Activated B cell treated with CpG ODN at 0.5 μM for 24 hours (primary cell): Measurements from ENCODE around the gene SSX4. TPM values are rescaled to one million over a fixed set of nuclear protein-coding genes. Genes with fewer than 3 reads are reported as not detected.
"Not testable (repeated sequence)": the region's sequence is repeated elsewhere in the genome, so short reads cannot be mapped to it uniquely, and the experiment has no call there.

Source experiments
- ATAC-seq: fragments of 200-7000 bp; cut with Tn5 transposase; one replicate; pipeline ENCODE4 v1.10.0; 2021; ENCODE audit warnings: low read depth, mild to moderate bottlenecking, moderate library complexity
- CTCF ChIA-PET: fragments of 350-600 bp; sonication (Branson Sonifier 250); formaldehyde crosslinking; loops from one replicate; lab custom pipeline; 2021; ENCODE audit warnings: antibody characterized with exemption; lab: Charles Lee
- POLR2A ChIA-PET: fragments of 350-600 bp; sonication (Branson Sonifier 250); formaldehyde crosslinking; loops from one replicate; lab custom pipeline; 2021; ENCODE audit warnings: antibody characterized with exemption; lab: Charles Lee
- DNase-seq: peaks from one replicate; pipeline ENCODE4 v3.0.0; 2022
- H3K27ac Mint-ChIP-seq: one replicate; pipeline ENCODE4 v1.8.0; 2020; ENCODE audit warnings: mixed read lengths
- H3K27me3 Mint-ChIP-seq: one replicate; pipeline ENCODE4 v1.8.0; 2021; ENCODE audit warnings: mixed read lengths
- H3K36me3 Mint-ChIP-seq: one replicate; pipeline ENCODE4 v1.8.0; 2021; ENCODE audit warnings: low read depth, mixed read lengths
- H3K4me1 Mint-ChIP-seq: one replicate; pipeline ENCODE4 v1.8.0; 2021; ENCODE audit warnings: mixed read lengths
- H3K4me3 Mint-ChIP-seq: one replicate; pipeline ENCODE4 v1.8.0; 2020; ENCODE audit warnings: mild to moderate bottlenecking, mixed read lengths
- H3K9me3 Mint-ChIP-seq: one replicate; pipeline ENCODE4 v1.8.0; 2020; ENCODE audit warnings: mixed read lengths
- intact Hi-C: fragments of 100-400 bp; cut with micrococcal nuclease; formaldehyde crosslinking; loops from one replicate; pipeline ENCODE4 v1.15.1; 2024
- total RNA-seq: library from RNA; stranded (reverse); gene quantifications from 2 replicates; pipeline ENCODE4 v1.2.3, GENCODE V29; 2022
- TF ChIP-seq, protein P1 (sequence below): fragments of 200-600 bp; IDR thresholded peaks from one replicate; pipeline ENCODE4 v1.8.0; 2022; ENCODE audit warnings: antibody characterized with exemption, mild to moderate bottlenecking

The SSX4 gene, protein sequence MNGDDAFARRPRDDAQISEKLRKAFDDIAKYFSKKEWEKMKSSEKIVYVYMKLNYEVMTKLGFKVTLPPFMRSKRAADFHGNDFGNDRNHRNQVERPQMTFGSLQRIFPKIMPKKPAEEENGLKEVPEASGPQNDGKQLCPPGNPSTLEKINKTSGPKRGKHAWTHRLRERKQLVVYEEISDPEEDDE
- total RNA-seq, result not detected in 2 replicates

DNA sequence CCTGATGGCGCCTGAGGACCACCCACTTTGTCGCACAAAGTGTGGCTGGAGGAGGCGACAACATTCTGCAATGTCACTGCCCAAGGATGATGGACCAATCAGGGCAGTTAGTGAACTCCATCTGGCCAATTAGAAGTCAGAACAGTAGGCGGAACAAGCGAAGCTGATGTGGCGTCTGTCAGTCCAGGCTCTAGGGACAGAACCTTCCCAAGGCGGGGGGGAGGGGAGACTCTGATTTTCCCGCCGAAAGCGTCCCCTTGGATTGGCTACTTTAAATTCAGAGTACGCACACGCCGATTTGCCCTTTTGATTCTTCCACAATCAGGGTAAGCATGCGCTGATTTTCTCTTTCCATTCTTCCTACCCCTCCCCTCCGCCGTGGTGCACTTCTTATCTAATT, at the start of gene SSX4:
SSX4 (plus strand) TSS at position 301 of the 400 bp plus-strand sequence. CDS start 515 bp downstream, outside the sequence.
- not testable (repeated sequence) for H3K27me3 Mint-ChIP-seq, H3K36me3 Mint-ChIP-seq

DNA sequence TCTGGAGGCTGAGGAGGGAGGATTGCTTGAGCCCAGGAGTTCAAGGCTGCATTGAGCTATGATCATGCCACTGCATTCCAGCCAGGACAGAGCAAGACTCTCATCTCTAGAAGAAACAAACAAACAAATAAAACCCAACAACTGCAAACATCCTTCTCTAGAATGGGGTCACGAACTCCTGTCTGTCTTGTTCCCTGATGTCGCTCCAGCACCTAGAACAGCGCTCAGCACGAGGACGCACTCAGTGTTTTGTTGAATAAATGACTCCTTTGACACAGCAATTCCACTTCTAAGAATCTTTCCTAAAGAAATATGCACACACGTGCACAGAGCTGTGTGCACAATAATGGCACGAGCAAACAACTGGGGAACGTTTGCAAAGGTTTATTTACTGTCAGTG, 37.3 kb upstream of the SSX4 start:
- H3K27ac Mint-ChIP-seq, POLR2A ChIA-PET, ATAC-seq, H3K4me3 Mint-ChIP-seq, DNase-seq, H3K27me3 Mint-ChIP-seq, H3K36me3 Mint-ChIP-seq, CTCF ChIA-PET, intact Hi-C loops, H3K9me3 Mint-ChIP-seq, H3K4me1 Mint-ChIP-seq: not testable (repeated sequence)

More for the DNA sequence above, at the start of gene SSX4:
- CTCF ChIA-PET, H3K4me1 Mint-ChIP-seq, H3K4me3 Mint-ChIP-seq, POLR2A ChIA-PET, DNase-seq, ATAC-seq, intact Hi-C loops, H3K9me3 Mint-ChIP-seq, H3K27ac Mint-ChIP-seq: not testable (repeated sequence)

DNA sequence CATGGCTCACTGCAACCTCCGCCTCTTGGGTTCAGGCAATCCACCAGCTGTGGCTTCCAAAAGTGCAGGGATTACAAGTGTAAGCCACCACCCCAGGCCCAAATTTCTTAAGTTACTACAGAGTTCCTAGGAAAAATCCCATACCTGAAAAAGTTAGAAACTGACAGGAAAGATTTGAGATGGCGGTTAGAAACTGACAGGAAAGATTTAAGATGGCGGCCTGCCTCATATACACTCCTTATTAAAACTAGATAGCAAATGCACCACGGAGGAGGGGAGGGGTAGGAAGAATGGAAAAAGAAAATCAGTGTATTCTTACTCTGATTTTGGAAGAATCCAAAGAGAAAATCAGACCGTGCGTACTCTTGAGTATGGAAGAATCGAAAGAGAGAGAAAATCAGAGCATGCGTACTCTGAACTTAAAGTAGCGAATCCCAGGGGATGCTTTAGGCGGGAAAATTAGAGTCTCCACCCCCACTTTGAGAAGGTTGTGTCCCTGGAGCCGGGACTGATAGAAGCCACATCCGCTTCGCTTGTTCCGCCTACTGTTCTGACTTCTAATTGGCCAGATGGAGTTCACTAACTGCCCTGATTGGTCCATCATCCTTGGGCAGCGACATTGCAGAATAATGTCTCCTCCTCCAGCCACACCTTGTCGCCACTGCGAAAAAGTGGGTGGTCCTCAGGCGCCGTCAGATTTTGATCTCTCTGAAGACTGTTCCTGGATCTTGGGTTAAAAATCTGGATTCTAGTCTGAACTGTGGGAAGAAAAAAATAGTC, 26.8 kb upstream of the SSX4 start, which contains the start of gene SSX3:
SSX3 (minus strand) TSS at position 389 of the 780 bp plus-strand sequence. CDS start 1,454 bp downstream, outside the sequence.
- CTCF ChIA-PET, ATAC-seq, H3K9me3 Mint-ChIP-seq, H3K4me1 Mint-ChIP-seq, H3K27me3 Mint-ChIP-seq, DNase-seq, H3K36me3 Mint-ChIP-seq, POLR2A ChIA-PET, H3K27ac Mint-ChIP-seq, intact Hi-C loops, H3K4me3 Mint-ChIP-seq: not testable (repeated sequence)

DNA sequence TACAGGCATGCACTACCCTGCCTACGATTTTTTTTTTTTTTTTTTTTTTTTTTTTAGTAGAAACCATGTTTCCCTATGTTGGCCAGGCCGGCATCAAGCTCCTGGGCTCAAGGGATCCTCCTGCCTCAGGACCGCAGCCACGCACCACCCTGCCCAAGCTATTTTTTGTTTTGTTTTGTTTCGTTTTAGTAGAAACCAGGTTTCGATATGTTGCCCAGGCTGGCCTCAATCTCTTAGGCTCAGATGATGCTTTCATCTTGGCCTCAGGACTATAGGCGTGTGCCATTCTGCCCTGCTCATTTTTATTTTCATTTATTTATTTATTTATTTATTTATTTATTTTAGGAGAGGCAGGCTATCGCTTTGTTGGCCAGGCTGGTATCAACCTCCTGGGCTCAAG, 25.7 kb upstream of the SSX4 start:
- TF ChIP-seq, protein P1, sequence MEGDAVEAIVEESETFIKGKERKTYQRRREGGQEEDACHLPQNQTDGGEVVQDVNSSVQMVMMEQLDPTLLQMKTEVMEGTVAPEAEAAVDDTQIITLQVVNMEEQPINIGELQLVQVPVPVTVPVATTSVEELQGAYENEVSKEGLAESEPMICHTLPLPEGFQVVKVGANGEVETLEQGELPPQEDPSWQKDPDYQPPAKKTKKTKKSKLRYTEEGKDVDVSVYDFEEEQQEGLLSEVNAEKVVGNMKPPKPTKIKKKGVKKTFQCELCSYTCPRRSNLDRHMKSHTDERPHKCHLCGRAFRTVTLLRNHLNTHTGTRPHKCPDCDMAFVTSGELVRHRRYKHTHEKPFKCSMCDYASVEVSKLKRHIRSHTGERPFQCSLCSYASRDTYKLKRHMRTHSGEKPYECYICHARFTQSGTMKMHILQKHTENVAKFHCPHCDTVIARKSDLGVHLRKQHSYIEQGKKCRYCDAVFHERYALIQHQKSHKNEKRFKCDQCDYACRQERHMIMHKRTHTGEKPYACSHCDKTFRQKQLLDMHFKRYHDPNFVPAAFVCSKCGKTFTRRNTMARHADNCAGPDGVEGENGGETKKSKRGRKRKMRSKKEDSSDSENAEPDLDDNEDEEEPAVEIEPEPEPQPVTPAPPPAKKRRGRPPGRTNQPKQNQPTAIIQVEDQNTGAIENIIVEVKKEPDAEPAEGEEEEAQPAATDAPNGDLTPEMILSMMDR, result no peak

DNA sequence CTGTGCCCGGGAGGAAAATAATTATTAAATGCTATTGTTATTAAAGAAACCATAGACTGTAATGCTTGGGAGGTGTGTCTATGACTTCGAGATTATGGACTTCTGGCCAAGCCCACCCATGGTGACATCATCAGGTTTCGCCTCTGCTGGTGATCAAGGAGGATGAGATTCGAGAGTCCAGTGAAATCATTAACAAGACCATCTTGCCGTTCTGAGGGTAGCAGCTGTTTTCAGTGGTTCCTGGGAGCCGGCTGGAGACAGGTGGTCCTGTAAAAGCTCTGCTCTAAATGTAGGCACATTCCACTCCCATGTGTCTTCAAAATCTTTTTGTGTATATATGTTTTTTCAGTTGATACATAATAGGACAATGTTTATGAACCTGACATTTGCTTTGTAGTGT, 24.1 kb upstream of the SSX4 start:
- POLR2A ChIA-PET, H3K27ac Mint-ChIP-seq, DNase-seq, H3K36me3 Mint-ChIP-seq, H3K9me3 Mint-ChIP-seq, H3K27me3 Mint-ChIP-seq, intact Hi-C loops, H3K4me1 Mint-ChIP-seq, ATAC-seq, H3K4me3 Mint-ChIP-seq, CTCF ChIA-PET: not testable (repeated sequence)

More for the DNA sequence above, 25.7 kb upstream of the SSX4 start:
- H3K36me3 Mint-ChIP-seq, result no peaks in the 10 kb centered on the region
- peaks cover 3% of the 10 kb centered on the region for H3K27me3 Mint-ChIP-seq
- ChIA-PET CTCF (no interaction called here), POLR2A (no interaction called here)
- no peaks in the 10 kb centered on the region for H3K9me3 Mint-ChIP-seq
- ATAC-seq, result no peak
- no peak overlapping the region for H3K4me3 Mint-ChIP-seq
- no peak overlapping the region for H3K27ac Mint-ChIP-seq
- H3K4me1 Mint-ChIP-seq, result no peaks in the 10 kb centered on the region
- intact Hi-C loops, result no loop called here
- no peak for DNase-seq

DNA sequence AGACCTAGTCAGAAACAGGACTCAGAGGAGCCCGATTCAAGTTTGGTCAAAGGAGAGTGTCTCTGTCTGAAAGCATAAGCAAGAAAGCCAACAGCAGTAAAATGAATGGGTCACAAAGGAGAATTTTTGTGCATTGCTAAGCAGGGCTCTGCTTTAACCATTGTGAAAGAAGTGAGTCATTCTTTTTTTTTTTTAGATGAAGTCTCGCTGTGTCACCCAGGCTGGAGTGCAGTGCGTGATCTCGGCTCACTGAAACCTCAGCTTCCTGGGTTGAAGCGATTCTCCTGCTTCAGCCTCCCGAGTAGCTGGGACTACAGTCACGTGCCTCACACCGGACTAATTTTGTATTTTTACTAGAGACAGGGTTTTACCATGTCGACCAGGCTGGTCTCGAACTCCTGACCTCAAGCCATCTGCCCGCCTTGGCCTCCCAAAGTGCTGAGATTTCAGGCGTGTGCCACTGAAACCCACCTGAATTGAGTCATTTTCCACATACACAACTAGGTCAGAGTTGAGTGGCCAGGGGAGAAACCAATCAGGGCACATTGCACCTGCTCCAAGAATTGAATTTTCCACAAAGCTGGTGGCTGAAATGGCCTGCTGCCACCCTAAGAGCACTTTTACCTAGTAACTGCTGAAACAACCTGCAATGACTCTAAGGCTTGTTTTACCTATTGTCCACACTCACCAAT, 15.5 kb upstream of the SSX4 start:
- intact Hi-C loops, ATAC-seq, POLR2A ChIA-PET, H3K9me3 Mint-ChIP-seq, H3K27ac Mint-ChIP-seq, DNase-seq, H3K36me3 Mint-ChIP-seq, H3K27me3 Mint-ChIP-seq, CTCF ChIA-PET, H3K4me1 Mint-ChIP-seq, H3K4me3 Mint-ChIP-seq: not testable (repeated sequence)

DNA sequence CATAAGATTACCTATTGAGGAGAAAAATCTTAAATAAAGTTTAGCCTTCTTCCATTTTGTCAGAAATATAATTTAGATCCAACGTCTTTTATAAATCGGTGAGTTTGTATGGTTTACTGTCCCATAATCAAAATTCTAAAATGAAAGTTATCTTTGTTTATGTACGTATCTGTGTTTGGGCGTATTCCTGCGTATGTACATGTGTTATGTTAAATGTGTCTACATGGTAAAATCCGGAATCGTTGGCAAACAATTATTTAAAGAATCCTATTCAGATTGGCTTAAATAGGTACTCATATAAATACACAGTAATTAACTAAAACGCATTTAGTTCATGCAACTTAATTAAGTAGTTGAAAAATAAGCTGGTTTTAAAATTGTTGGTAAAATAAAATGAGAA, 12.9 kb upstream of the SSX4 start:
- DNase-seq, H3K9me3 Mint-ChIP-seq, H3K27me3 Mint-ChIP-seq, H3K36me3 Mint-ChIP-seq, H3K4me1 Mint-ChIP-seq, POLR2A ChIA-PET, H3K27ac Mint-ChIP-seq, intact Hi-C loops, H3K4me3 Mint-ChIP-seq, ATAC-seq, CTCF ChIA-PET: not testable (repeated sequence)

DNA sequence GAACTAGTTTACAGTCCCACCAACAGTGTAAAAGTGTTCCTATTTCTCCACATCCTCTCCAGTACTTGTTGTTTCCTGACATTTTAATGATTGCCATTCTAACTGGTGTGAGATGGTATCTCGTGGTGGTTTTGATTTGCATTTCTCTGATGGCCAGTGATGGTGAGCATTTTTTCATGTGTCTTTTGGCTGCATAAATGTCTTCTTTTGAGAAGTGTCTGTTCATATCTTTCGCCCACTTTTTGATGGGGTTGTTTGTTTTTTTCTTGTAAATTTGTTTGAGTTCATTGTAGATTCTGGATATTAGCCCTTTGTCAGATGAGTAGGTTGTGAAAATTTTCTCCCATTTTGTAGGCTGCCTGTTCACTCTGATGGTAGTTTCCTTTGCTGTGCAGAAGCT, 13.6 kb downstream of the SSX4 start:
- intact Hi-C loops, result not testable (repeated sequence)

DNA sequence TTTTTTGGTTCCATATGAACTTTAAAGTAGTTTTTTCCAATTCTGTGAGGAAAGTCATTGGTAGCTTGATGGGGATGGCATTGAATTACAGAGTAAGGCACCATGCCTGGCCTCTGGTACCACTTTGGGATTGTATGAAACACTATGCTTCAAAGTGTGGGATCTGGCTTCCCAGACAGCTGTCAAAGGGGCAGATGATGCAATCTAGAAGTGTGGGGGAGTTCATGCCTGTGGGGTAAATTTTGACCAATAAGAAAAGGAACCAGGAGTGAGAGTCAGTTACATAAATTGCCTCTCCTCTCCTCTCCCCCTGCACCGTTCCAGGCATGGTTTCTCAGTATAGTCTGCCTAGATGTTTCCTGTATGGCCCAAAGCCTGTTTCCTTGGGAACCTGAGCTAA, 14.5 kb downstream of the SSX4 start:
- H3K27ac Mint-ChIP-seq, ATAC-seq, H3K9me3 Mint-ChIP-seq, intact Hi-C loops, H3K4me3 Mint-ChIP-seq, POLR2A ChIA-PET, H3K36me3 Mint-ChIP-seq, DNase-seq, H3K27me3 Mint-ChIP-seq, H3K4me1 Mint-ChIP-seq, CTCF ChIA-PET: not testable (repeated sequence)

More for the DNA sequence above, 13.6 kb downstream of the SSX4 start:
- POLR2A ChIA-PET, H3K4me1 Mint-ChIP-seq, H3K4me3 Mint-ChIP-seq, H3K27me3 Mint-ChIP-seq, H3K27ac Mint-ChIP-seq, H3K36me3 Mint-ChIP-seq, DNase-seq, ATAC-seq, CTCF ChIA-PET, H3K9me3 Mint-ChIP-seq: not testable (repeated sequence)

DNA sequence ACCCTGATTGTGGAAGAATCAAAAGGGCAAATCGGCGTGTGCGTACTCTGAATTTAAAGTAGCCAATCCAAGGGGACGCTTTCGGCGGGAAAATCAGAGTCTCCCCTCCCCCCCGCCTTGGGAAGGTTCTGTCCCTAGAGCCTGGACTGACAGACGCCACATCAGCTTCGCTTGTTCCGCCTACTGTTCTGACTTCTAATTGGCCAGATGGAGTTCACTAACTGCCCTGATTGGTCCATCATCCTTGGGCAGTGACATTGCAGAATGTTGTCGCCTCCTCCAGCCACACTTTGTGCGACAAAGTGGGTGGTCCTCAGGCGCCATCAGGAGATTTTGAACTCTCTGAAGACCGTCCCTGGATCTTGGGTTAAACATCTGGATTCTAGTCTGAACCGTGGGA, 28.5 kb downstream of the SSX4 start, which contains the start of gene SSX4B:
SSX4B (minus strand) TSS at position 101 of the 400 bp plus-strand sequence. CDS start 588 bp downstream, outside the sequence.
- intact Hi-C loops, H3K4me1 Mint-ChIP-seq, H3K27me3 Mint-ChIP-seq, CTCF ChIA-PET, H3K27ac Mint-ChIP-seq, ATAC-seq, H3K4me3 Mint-ChIP-seq, POLR2A ChIA-PET, H3K9me3 Mint-ChIP-seq, H3K36me3 Mint-ChIP-seq, DNase-seq: not testable (repeated sequence)
